Panc1 (cell line): ENCODE data around the gene ENPP7. TPM values are rescaled to one million over a fixed set of nuclear protein-coding genes. Genes with fewer than 3 reads are reported as not detected.

Experiments
- ATAC-seq: fragments of 200-7000 bp; cut with Tn5 transposase; 2 replicates; pipeline ENCODE4 v1.9.1; 2020; ENCODE audit warnings: mild to moderate bottlenecking, moderate library complexity
- BruUV-seq: library from RNA; stranded (reverse); fragments of 400-500 nt; replicated peaks from 2 replicates; lab custom pipeline; 2021; lab: Mats Ljungman, UMichigan
- CTCF ChIA-PET: fragments of 300-600 bp; sonication (Branson Sonifier 250); formaldehyde crosslinking; loops from one replicate; lab custom pipeline; 2022; ENCODE audit warnings: antibody characterized with exemption; lab: Charles Lee
- POLR2A ChIA-PET: fragments of 300-600 bp; sonication (Branson Sonifier 250); formaldehyde crosslinking; loops from one replicate; lab custom pipeline; 2022; ENCODE audit warnings: antibody characterized with exemption; lab: Charles Lee
- DNase-seq: peaks from one replicate; pipeline ENCODE4 v3.0.0-alpha.2; 2010; ENCODE audit warnings: low read depth, low spot score
- H3K27ac ChIP-seq: 2 replicates; pipeline ENCODE4 v1.5.1; 2011; ENCODE audit warnings: mild to moderate bottlenecking, low read length, inconsistent platforms
- H3K27me3 ChIP-seq: fragments of 200-500 bp; sonication (Bioruptor generic); 2 replicates; pipeline ENCODE4 v1.6.0; 2014; ENCODE audit warnings: low read length, inconsistent platforms; ENCODE audit not compliant: control insufficient read depth, insufficient read depth
- H3K36me3 ChIP-seq: fragments of 200-500 bp; sonication (Bioruptor generic); 2 replicates; pipeline ENCODE4 v1.5.1; 2014; ENCODE audit warnings: inconsistent platforms, mild to moderate bottlenecking, low read length, moderate library complexity; ENCODE audit not compliant: control insufficient read depth, insufficient read depth
- H3K4me1 ChIP-seq: 2 replicates; pipeline ENCODE4 v1.5.1; 2011; ENCODE audit warnings: inconsistent platforms, mild to moderate bottlenecking, low read length, moderate library complexity; ENCODE audit not compliant: control insufficient read depth, insufficient read depth
- H3K4me3 ChIP-seq, 2 experiments: 2 replicates each; pipeline ENCODE4 v1.5.1; 2011 to 2012; ENCODE audit warnings: low read depth in 2 of 2, low read length in 2 of 2, mild to moderate bottlenecking in 2 of 2, inconsistent platforms in 1 of 2, moderate library complexity in 1 of 2
- H3K9me3 ChIP-seq: fragments of 200-500 bp; sonication (Bioruptor generic); 2 replicates; pipeline ENCODE4 v1.5.1; 2014; ENCODE audit warnings: low read depth, mild to moderate bottlenecking, inconsistent platforms, low read length, moderate library complexity; ENCODE audit not compliant: control insufficient read depth, insufficient read depth
- POLR2AphosphoS5 ChIP-seq: IDR thresholded peaks from 2 replicates; pipeline ENCODE4 v1.6.1; 2012; ENCODE audit warnings: mild to moderate bottlenecking, low read depth, low read length, moderate library complexity
- SIN3A ChIP-seq: IDR thresholded peaks from 2 replicates; pipeline ENCODE4 v1.6.1; 2012; ENCODE audit warnings: low read depth, mild to moderate bottlenecking, low read length, moderate library complexity, borderline replicate concordance; ENCODE audit not compliant: insufficient read depth
- TCF7L2 ChIP-seq: IDR thresholded peaks from 2 replicates; pipeline ENCODE4 v1.6.1; 2011; ENCODE audit warnings: mild to moderate bottlenecking, low read depth, low read length, inconsistent platforms
- in situ Hi-C: cut with HindIII; loops from 2 replicates; pipeline ENCODE4 v1.10.0; 2016; ENCODE audit warnings: low sequenced_read_pairs, low pct_unique_long_range_greater_than_20kb
- intact Hi-C: fragments of 100-400 bp; cut with micrococcal nuclease; formaldehyde crosslinking; loops from one replicate; pipeline ENCODE4 v1.10.0; 2022; ENCODE audit not compliant: unreplicated experiment
- total RNA-seq: library from RNA; stranded (reverse); gene quantifications from one replicate; pipeline ENCODE4 v1.2.1, GENCODE V29; 2021; ENCODE audit not compliant: unreplicated experiment
- TF ChIP-seq, protein P1 (sequence below), 2 experiments: IDR thresholded peaks; 2 replicates each; pipeline ENCODE4 v1.6.1; 2011 to 2012; ENCODE audit warnings: low read depth in 2 of 2, control low read depth in 1 of 2, low read length in 1 of 2, mild to moderate bottlenecking in 1 of 2, moderate library complexity in 1 of 2; ENCODE audit not compliant: insufficient read depth in 1 of 2
- TF ChIP-seq, protein P2 (sequence below): fragments of 450-650 bp; IDR thresholded peaks from 2 replicates; pipeline ENCODE4 v1.5.1; 2017; ENCODE audit warnings: mild to moderate bottlenecking

Gene ENPP7
- total RNA-seq, 1 experiment from 2014 or later, result not detected

DNA sequence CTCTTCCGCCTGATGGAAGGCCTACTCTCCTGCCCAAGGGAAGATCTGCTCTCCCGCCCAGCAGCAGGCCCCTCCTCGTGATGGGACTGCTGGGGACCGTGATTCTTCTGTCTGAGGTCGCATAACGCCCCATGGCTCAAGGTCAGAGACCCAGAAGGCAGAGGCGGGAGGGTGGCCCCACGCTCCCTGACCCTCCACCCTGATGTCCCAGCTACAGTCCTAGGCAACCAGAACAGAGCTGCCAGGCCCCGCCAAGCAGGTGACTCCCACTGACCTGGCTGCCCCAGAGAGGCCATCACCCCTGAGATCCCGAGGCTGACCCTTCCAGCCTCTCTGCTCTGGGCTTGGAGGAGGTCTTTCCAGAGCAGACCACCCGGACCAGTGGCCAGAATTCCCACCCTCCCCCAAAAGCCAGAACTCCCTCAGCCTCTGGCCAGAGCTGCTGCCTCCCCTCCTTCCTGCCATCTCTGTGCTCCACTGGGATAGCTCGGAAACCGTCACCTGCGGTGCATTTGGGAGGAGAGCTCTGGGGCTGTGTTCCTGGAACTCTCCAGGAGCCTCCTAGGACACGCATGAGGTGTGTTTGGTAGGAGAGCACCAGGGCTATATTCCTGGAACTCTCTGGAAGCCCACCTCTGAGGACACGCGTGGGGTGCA, 7.3 kb downstream of the ENPP7 start:
- Histone ChIP-seq H3K36me3 (no peaks in the 10 kb centered on the region), H3K27me3 (no peaks in the 10 kb centered on the region), H3K27ac (no peak overlapping the region), H3K9me3 (no peaks in the 10 kb centered on the region), H3K4me1 (0 out of 2 replicates have a peak, but pooled peaks cover 2% of the 10 kb centered on the region), H3K4me3 (no peak overlapping the region)
- in situ Hi-C loops, result no loop called here
- no TSS peak for BruUV-seq
- TF ChIP-seq TCF7L2 (no peak), POLR2AphosphoS5 (no peak), SIN3A (no peak)
- TF ChIP-seq, protein P1, sequence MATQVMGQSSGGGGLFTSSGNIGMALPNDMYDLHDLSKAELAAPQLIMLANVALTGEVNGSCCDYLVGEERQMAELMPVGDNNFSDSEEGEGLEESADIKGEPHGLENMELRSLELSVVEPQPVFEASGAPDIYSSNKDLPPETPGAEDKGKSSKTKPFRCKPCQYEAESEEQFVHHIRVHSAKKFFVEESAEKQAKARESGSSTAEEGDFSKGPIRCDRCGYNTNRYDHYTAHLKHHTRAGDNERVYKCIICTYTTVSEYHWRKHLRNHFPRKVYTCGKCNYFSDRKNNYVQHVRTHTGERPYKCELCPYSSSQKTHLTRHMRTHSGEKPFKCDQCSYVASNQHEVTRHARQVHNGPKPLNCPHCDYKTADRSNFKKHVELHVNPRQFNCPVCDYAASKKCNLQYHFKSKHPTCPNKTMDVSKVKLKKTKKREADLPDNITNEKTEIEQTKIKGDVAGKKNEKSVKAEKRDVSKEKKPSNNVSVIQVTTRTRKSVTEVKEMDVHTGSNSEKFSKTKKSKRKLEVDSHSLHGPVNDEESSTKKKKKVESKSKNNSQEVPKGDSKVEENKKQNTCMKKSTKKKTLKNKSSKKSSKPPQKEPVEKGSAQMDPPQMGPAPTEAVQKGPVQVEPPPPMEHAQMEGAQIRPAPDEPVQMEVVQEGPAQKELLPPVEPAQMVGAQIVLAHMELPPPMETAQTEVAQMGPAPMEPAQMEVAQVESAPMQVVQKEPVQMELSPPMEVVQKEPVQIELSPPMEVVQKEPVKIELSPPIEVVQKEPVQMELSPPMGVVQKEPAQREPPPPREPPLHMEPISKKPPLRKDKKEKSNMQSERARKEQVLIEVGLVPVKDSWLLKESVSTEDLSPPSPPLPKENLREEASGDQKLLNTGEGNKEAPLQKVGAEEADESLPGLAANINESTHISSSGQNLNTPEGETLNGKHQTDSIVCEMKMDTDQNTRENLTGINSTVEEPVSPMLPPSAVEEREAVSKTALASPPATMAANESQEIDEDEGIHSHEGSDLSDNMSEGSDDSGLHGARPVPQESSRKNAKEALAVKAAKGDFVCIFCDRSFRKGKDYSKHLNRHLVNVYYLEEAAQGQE (IDR thresholded peaks at IDR 0.05; ENCODE audit: insufficient read depth in 1 of 2, low read depth in 2 of 2, low read length in 1 of 2), result no peak
- TF ChIP-seq, protein P2, sequence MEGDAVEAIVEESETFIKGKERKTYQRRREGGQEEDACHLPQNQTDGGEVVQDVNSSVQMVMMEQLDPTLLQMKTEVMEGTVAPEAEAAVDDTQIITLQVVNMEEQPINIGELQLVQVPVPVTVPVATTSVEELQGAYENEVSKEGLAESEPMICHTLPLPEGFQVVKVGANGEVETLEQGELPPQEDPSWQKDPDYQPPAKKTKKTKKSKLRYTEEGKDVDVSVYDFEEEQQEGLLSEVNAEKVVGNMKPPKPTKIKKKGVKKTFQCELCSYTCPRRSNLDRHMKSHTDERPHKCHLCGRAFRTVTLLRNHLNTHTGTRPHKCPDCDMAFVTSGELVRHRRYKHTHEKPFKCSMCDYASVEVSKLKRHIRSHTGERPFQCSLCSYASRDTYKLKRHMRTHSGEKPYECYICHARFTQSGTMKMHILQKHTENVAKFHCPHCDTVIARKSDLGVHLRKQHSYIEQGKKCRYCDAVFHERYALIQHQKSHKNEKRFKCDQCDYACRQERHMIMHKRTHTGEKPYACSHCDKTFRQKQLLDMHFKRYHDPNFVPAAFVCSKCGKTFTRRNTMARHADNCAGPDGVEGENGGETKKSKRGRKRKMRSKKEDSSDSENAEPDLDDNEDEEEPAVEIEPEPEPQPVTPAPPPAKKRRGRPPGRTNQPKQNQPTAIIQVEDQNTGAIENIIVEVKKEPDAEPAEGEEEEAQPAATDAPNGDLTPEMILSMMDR, result no peak
- POLR2A ChIA-PET, result interaction anchor here (0.7 kb wide), 1 partner anchor 328 kb away, joined by 3 read pairs; no protein-coding TSS in a partner anchor
- intact Hi-C loops, result no loop called here
- CTCF ChIA-PET, result interaction anchor here (0.7 to 0.8 kb wide), 2 partner anchors 14 to 252 kb away, joined by 3 to 5 read pairs; no protein-coding TSS in a partner anchor
- ATAC-seq (no peak), DNase-seq (no peak)

DNA sequence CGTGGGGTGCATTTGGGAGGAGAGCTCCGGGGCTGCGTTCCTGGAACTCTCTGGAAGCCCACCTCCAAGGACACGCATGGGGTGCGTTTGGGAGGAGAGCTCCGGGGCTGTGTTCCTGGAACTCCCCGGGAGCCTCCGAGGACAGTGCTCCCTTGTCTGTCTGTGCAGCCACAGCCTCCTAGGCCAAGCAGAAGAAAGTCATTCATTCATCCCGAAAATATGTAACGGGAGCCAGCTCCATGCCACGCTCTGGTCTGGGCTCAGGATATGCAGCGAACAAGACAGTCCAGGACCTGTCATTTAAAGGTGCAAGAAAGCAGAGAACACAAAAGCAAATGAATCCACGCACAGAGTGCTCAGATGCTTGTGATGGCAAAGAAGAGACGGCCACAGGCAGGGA, 7.9 kb downstream of the ENPP7 start:
- TF ChIP-seq SIN3A (no peak), POLR2AphosphoS5 (no peak), TCF7L2 (no peak)
- TF ChIP-seq, protein P2, result no peak
- TF ChIP-seq, protein P1 (IDR thresholded peaks at IDR 0.05; ENCODE audit: insufficient read depth in 1 of 2, low read depth in 2 of 2, low read length in 1 of 2), result no peak
- Histone ChIP-seq H3K9me3 (no peaks in the 10 kb centered on the region), H3K36me3 (no peaks in the 10 kb centered on the region), H3K27me3 (no peaks in the 10 kb centered on the region), H3K27ac (no peak overlapping the region), H3K4me1 (no peaks in the 10 kb centered on the region), H3K4me3 (no peak overlapping the region)
- BruUV-seq, result no TSS peak
- intact Hi-C loops (no loop called here), in situ Hi-C loops (no loop called here)
- CTCF ChIA-PET, result interaction anchor here (0.7 to 0.8 kb wide), 2 partner anchors 13 to 252 kb away, joined by 3 to 5 read pairs; no protein-coding TSS in a partner anchor
- ATAC-seq (no peak), DNase-seq (no peak)
- POLR2A ChIA-PET, result interaction anchor here (0.7 kb wide), 1 partner anchor 327 kb away, joined by 3 read pairs; no protein-coding TSS in a partner anchor
